Measurements from ENCODE around the gene SVIL. TPM values are rescaled to one million over a fixed set of nuclear protein-coding genes. Genes with fewer than 3 reads are reported as not detected.

Gene SVIL
- total RNA-seq, 2 donors from 2014 or later = 349 to 483 TPM

- TF ChIP-seq CTCF (IDR thresholded peaks at IDR 0.05) = no peak
- ATAC-seq (ENCODE audit: insufficient number of reproducible peaks, low FRiP score, low read depth) (no peak), DNase-seq (ENCODE audit: low spot score) (no peak)
- H3K4me1 ChIP-seq (ENCODE audit: control insufficient read depth in 1 of 2, low read depth in 2 of 2) = peaks cover 23 to 95% of the 10 kb centered on the region in 2 donors
- no peaks in the 10 kb centered on the region for H3K36me3 ChIP-seq
- no peaks in the 10 kb centered on the region for H3K27me3 ChIP-seq (replicated peaks; ENCODE audit: insufficient read depth)
- no peaks in the 10 kb centered on the region for H3K9me3 ChIP-seq
- H3K4me3 ChIP-seq = no peak overlapping the region
- H3K27ac ChIP-seq = peak overlapping the region; percentile 64 to 85
Measured at GRCh38 chr10:29600067-29600466, 34.7 kb downstream of the SVIL start.

- no peak for DNase-seq (ENCODE audit: low spot score)
- peaks cover 18 to 97% of the 10 kb centered on the region in 2 donors for H3K4me1 ChIP-seq (ENCODE audit: control insufficient read depth in 1 of 2, low read depth in 2 of 2)
Measured at GRCh38 chr10:29598851-29599311, 35.9 kb downstream of the SVIL start.

GRCh38 chr10:29596826-29597225, 37.9 kb downstream of the SVIL start:
- Histone ChIP-seq H3K4me1 (ENCODE audit: control insufficient read depth in 1 of 2, low read depth in 2 of 2) (peaks cover 13 to 93% of the 10 kb centered on the region in 2 donors), H3K27me3 (replicated peaks; ENCODE audit: insufficient read depth) (no peaks in the 10 kb centered on the region), H3K9me3 (no peaks in the 10 kb centered on the region), H3K4me3 (no peak overlapping the region), H3K27ac (peak overlapping the region; percentile 18 to 19), H3K36me3 (no peaks in the 10 kb centered on the region)
- no peak for TF ChIP-seq CTCF (IDR thresholded peaks at IDR 0.05)
- ATAC-seq (ENCODE audit: insufficient number of reproducible peaks, low FRiP score, low read depth) (no peak), DNase-seq (ENCODE audit: low spot score) (no peak)

More at GRCh38 chr10:29598851-29599311, 35.9 kb downstream of the SVIL start:
- no peaks in the 10 kb centered on the region for H3K9me3 ChIP-seq
- ATAC-seq (ENCODE audit: insufficient number of reproducible peaks, low FRiP score, low read depth) = peak; percentile 69
- no peak for TF ChIP-seq CTCF (IDR thresholded peaks at IDR 0.05)
- H3K36me3 ChIP-seq = no peaks in the 10 kb centered on the region
- peak overlapping the region; percentile 64 to 85 for H3K27ac ChIP-seq
- H3K27me3 ChIP-seq (replicated peaks; ENCODE audit: insufficient read depth) = no peaks in the 10 kb centered on the region
- no peak overlapping the region for H3K4me3 ChIP-seq

- no peak for DNase-seq (ENCODE audit: low spot score)
- Histone ChIP-seq H3K9me3 (no peaks in the 10 kb centered on the region), H3K4me3 (no peak overlapping the region), H3K27ac (peak overlapping the region; percentile 18 to 19), H3K27me3 (replicated peaks; ENCODE audit: insufficient read depth) (no peaks in the 10 kb centered on the region), H3K4me1 (ENCODE audit: control insufficient read depth in 1 of 2, low read depth in 2 of 2) (peaks cover 8 to 93% of the 10 kb centered on the region in 2 donors), H3K36me3 (no peaks in the 10 kb centered on the region)
- ATAC-seq (ENCODE audit: insufficient number of reproducible peaks, low FRiP score, low read depth) = no peak
- no peak for TF ChIP-seq CTCF (IDR thresholded peaks at IDR 0.05)
Measured at GRCh38 chr10:29596356-29596755, 38.4 kb downstream of the SVIL start.

- no peaks in the 10 kb centered on the region for H3K36me3 ChIP-seq
- H3K27me3 ChIP-seq (replicated peaks; ENCODE audit: insufficient read depth) = no peaks in the 10 kb centered on the region
- H3K9me3 ChIP-seq = no peaks in the 10 kb centered on the region
- H3K4me3 ChIP-seq = no peak overlapping the region
- ATAC-seq (ENCODE audit: insufficient number of reproducible peaks, low FRiP score, low read depth) = no peak
- H3K4me1 ChIP-seq (ENCODE audit: control insufficient read depth in 1 of 2, low read depth in 2 of 2) = peaks cover 9 to 93% of the 10 kb centered on the region in 2 donors
- no peak for TF ChIP-seq CTCF (IDR thresholded peaks at IDR 0.05)
- H3K27ac ChIP-seq = peak overlapping the region; percentile 19 to 28
- no peak for DNase-seq (ENCODE audit: low spot score)
Measured at GRCh38 chr10:29595636-29596225, 39.0 kb downstream of the SVIL start.

Measured in thoracic aorta (tissue), 2 donors.